ENCODE data around the gene SMIM38.
A peak's percentile ranks its signal among the peaks of the same experiment; 100 is the strongest.

SMIM38 gene

DNA sequence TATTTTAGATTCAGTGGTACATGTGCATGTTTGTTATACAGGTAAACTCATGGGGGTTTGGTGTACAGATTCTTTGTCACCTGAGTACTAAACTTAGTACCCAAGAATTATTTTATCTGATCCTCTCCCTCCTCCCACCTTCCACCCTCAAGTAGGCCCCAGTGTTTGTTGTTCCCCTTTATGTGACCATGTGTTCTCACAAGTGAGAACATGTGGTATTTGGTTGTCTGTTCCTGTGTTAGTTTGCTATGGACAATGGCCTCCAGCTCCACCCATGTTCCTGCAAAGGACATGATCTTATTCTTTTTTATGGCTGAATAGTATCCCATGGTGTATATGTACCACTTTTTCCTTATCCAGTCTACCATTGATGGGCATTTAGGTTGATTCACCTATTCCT lies 6.8 kb downstream of the SMIM38 start:
- no peak for DNase-seq

DNA sequence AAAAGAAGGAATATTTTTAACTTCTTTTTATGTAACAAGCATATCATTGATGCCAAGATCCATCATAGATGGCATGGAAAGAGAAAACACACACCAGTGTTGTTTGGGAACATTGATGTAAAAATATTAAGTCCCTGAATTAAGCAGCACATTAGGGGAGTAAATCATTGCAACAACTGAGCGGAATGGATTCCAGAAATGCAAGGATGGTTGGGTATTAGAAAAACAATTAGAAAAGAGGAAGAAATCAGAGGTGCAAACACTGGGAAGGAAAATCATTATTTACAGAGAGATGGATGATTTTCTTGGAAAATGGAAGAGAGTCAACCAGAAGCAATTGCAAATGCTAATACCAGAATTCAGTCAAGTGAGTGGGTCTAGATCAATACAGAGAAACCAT lies 8.1 kb downstream of the SMIM38 start:
- DNase-seq = no peak

GRCh38 chr11:69164824-69165223 lies 9.1 kb downstream of the SMIM38 start:
- DNase-seq = no peak

DNA sequence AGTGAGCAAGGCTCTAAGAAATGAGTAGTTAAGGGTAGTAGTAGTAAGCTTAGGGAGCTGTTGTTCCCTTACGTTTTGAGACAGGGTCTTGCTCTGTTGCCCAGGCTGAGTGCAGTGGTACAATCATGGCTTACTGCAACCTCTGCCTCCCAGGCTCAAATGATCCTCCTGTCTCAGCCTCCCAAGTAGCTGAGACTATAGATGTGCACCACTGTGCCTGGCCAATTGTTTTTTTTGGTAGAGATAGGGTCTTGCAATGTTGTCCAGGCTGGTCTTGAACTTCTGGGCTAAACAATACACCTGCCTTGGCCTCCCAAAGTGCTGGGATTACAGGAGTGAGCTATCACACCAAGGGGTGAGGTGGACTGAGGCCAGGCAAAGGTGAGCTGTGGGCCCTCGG lies 10.0 kb downstream of the SMIM38 start:
- no peak for DNase-seq

- peak; percentile 62 for DNase-seq
These were observed 10.7 kb downstream of the SMIM38 start for GRCh38 chr11:69166218-69167115.

DNA sequence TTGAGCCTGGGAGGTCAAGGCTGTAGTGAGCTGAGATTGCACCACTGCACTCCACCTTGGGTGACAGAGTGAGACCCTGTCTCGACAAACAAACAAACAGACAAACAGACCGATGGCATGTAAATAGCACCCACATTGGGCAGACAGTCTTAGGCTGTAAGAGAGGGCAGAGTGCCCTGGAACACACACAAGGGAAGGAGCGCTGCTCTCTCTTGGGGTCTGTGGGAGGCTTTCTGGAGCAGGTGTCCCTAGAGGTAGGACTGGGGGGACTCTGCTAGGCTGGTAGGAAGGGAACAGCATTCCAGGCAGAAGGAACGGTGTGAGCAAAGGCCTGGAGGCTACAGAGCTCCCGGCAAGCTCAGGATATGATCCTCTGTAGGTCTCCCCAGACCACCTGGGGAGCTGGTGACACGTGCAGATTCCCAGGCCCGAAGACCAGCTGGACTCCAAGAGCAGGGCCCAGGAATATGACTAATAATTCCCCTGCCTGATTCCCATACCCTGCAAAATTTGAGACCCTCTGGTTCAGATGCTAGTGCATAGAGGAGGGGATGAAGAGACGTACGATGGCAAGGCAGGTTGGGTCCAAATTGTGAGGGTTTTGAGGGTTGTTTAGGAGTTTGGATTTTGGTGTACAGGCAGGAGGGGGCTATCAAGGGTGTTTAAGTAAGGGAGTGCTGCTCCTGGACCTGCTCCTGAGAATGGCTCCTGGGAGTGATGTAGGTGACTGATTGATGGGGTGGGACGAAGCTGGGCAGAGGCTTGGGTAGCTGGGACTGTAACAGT lies 11.6 kb downstream of the SMIM38 start:
- DNase-seq = no peak

GRCh38 chr11:69167916-69168691 lies 12.4 kb downstream of the SMIM38 start:
- DNase-seq = no peak

DNA sequence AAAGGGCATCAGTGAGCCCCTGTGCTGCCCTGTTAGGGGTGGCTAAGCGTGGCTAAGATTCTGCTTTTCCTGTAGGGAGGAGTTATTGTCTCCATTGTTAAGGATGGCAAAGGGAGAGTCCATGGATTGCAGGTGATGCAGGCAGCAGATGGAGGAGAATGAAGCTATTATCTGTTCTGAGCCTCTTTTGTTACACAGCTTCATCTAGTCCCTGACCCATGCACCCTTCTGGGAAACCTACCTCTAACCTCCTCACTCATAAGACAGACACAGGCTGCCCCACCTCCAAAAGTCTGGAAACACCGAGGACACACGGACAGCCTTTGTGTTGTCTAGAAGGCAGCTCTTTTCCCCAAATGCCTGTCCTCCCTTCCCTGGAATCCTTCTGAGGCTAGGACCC lies 13.7 kb downstream of the SMIM38 start:
- DNase-seq = no peak

DNA sequence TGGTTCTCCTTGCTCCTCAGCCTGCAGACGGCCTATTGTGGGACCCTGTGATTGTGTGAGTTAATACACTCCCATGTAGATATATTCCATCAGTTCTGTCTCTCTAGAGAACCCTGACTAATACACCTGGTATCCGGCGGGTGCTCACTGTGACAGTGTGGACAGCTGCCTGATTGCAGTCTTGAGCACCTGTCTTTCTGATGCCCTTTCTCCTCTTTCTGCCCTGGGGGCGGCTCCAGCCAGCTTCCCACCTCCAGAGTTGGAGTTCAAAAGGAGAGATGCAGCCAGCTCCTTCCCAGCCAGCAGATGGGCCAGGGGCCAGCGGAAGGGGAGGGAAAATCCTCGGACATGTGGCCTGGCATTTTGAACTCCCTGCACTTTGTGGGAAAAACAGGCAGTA lies 15.0 kb downstream of the SMIM38 start:
- DNase-seq = no peak

DNA sequence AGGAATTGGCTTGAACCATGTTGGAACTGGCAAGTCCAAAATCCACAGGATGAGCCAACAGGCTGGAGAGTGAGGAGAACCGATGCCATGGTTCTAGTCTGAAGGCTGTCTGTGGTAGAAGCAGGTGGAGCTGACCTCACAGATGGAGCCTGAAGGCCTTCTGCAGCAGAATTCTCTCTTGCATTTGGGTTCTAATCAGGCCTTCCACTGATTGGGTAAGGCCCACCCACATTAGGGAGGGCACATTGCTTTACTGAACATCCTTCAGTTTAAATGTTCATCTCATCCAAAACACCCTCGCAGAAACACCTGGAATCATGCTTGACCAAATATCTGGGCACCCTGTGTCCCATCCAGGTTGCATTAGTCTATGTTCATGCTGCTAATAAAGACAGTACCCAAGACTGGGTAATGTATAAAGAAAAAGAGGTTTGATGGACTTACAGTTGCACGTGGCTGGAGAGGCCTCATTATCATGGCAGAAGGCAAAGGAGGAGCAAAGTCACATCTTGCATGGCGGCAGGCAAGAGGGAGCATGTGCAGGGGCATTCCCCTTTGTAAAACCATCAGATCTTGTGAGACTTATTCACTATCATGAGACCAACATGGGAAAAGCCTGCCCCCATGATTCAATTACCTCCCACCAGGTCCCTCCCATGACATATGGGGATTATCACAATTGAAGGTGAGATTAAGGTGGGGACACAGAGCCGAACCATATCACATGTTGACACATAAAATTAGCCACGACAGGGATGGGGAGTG lies 15.9 kb downstream of the SMIM38 start:
- DNase-seq = no peak

DNA sequence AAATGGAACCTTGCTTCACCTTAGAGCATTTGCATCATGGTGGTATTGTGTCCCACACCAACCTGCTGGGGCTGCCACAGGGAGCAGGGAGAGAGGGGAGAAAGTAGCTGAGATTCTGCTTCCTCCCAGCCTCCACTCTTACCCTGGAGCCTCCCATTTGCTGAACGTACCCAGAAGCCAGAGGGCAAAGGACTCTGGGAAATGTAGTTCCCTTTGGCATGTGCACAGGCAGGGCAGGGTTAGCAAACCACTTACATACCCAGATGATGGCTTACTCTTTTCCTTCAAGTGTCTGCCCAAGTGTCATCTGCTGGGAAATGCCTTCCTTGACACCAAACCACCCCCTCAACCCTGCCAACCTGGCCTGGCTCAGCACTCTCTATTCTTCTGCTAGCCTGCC lies 16.9 kb downstream of the SMIM38 start:
- DNase-seq = no peak

- no peak for DNase-seq
These were observed 17.6 kb downstream of the SMIM38 start for GRCh38 chr11:69173331-69173730.

DNA sequence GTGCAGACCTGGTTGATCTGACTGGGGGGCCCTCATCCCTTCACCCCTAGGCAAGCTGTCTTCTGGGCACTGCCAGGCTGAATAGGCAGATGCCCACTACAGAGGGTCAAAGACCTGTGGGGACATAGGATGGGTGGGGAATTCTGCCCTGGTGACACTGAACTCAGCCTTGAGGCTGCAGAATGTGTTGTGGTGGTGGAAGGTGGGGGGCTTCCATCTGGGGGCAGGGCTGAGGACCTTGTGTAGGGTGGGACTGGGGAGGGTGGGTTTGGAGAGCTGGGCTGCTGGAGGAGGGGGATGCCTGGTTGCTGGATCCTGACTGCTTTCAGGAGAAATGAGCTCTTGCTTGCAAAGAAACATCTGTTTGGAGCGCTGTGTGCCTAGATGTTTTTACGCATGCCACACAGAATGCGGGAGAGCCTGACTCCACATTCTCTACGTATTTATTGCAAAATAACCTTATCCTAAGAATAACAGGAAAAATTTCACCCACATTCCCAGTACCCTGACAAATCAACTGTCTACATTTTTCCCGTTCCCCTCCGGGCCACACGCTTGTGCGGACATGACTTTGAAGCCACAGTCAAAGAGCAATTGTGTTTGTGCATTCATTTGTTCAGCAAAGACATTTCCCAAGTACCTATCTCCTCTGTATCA lies 18.3 kb downstream of the SMIM38 start:
- DNase-seq = no peak

DNA sequence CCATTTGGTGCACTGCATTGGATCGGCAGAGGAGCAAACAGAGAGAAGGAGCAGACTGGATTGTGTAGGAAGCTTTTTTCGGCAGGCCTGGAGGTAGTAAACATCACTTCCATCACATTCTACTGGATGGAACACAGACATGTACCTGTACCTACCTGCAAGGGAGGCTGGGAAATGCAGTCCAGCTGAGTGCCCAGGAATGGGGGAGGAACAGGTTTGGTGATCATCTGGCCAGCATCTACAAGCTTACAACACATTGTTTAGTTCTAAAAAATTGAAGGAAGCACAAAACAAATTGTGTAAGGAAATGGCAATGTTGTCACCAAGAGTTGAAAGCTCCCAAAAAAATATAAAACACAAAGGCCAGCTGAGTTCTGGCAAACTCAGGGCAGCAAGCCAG lies 19.1 kb downstream of the SMIM38 start:
- DNase-seq = no peak

DNA sequence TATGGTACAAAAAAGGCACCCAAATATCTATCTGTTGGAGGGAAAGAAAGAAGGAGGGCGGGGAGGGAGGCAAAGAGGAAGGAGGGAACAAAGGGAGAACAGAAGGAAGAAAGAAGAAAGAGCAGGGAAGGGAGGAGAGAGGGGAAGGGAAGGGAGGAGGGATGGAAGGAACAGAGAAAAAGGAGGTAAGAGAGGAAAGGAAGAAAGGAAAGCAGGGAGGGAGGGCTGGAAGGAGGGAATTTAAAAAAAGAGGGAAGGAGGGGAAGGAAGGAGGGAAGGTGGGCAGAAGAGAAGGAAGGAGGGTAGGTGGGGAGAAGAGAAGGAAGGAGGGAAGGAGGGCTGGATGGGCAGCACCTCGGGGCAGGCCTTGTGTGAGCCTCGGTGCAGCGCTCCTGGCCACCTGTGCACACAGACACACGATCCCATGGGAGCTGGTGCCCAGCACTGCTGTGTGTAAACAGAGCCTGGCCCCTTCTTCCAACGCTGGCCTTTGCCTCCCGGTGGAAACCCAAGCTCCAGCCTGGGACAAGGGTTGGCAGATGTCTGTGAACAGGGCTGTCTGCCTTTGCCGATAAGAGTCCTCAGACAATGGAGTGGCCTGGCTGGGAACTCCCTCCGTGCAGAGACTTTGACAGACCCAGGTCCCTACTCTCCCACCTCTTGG lies 23.2 kb downstream of the SMIM38 start:
- DNase-seq = no peak

DNA sequence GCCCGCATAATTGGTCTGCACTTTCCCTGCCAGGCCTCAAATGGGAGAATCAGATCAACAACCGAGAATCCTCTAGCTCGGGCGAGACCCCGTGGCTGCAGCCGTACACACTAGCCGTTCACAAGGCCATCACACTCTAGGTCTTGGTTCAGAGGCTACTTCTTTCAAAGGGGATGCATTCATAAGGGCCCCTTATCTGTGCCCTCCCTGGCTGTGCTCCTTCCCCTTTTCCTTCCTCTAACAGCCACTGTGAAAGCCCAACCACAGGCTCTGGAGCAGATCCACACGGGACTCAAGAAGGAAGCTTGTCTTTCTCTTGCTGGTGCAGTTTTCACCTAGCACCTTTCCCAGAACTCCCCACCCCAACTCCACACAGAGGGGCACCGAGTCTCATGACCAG lies 24.5 kb downstream of the SMIM38 start:
- DNase-seq = no peak

DNA sequence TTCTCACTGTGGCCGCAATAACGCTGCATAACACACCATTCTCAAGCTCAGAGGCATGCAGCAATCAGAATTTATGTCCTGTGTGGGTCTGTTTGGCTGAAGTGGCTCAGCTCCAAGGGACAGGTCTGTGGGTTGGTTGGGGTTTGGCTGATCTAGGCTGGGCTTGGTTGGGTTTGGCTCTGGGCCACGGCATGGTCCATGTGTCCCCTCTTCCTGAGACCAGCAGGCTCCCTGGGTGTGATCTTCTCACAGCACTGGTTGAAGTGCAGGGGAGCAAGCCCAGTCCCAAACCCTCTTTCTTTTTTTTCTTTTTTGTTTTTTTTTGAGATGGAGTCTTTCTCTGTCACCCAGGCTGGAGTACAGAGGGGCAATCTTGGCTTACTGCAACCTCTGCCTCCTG lies 25.0 kb downstream of the SMIM38 start:
- DNase-seq = no peak

GRCh38 chr11:69183613-69184012 lies 27.9 kb downstream of the SMIM38 start:
- no peak for DNase-seq

DNA sequence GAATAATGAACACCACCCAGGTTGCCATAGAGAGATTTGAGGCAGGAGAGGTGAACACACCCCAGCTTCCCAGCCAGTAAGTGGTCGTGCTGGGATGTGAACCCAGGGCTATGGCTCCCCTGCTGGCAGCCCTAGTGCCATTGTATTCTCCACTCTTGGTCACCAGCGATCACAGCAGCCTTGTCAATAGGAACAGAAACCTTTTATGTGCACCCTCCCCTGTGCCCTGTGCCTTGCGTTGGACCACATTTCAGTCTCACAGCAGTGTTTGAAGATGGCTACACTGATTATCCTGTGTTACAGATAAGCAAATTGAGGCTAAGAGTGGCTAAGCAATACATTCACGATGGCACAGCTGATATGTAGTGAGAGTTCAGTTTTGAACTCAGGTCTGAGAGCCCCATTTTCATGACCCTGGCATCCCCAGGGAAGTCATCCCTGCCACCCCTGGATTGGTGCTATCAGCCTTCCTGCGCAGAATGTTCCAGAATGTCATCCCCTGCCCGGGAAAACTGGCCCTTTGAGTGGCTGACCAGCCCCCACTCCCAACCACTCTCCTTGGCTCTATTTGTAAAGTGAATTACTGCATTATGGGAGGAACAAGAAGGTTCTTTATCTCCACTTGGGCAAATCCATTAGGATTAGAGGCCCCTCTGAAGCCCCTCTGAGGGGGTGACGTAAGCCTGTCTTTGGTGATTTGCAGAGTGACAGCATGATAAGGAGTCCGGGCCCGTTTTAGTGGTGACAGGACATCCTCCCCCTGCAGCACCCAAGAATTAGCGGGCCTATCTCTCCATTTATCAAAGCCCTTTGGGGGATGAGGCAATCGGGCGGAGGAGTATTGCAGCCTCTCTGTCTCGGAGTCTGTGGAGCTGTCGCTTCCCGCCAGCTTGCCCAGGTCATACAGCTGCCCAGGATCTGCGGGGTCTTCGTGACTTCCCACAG lies 30.9 kb downstream of the SMIM38 start:
- no peak for DNase-seq

- DNase-seq = no peak
These were observed 31.9 kb downstream of the SMIM38 start for GRCh38 chr11:69187540-69188065.
